Neural crest cell (in vitro differentiated cells): ENCODE data around the gene CAPNS2. TPM values are rescaled to one million over a fixed set of nuclear protein-coding genes. Genes with fewer than 3 reads are reported as not detected.

Source experiments
- DNase-seq: peaks from one replicate; pipeline ENCODE4 v3.0.0; 2021; ENCODE audit warnings: low read depth, mixed read lengths, low spot score
- H3K27ac Mint-ChIP-seq: one replicate; pipeline ENCODE4 v1.8.0; 2021; ENCODE audit warnings: mild to moderate bottlenecking, mixed read lengths; ENCODE audit not compliant: unreplicated experiment
- H3K27me3 Mint-ChIP-seq: 2 replicates; pipeline ENCODE4 v1.8.0; 2021; ENCODE audit warnings: low read depth, mild to moderate bottlenecking, mixed read lengths
- H3K36me3 Mint-ChIP-seq: 2 replicates; pipeline ENCODE4 v1.8.0; 2021; ENCODE audit warnings: low read depth, mild to moderate bottlenecking, mixed read lengths
- H3K4me1 Mint-ChIP-seq: 2 replicates; pipeline ENCODE4 v1.8.0; 2021; ENCODE audit warnings: mixed read lengths
- H3K4me3 Mint-ChIP-seq: one replicate; pipeline ENCODE4 v1.8.0; 2021; ENCODE audit warnings: mild to moderate bottlenecking, mixed read lengths
- H3K9me3 Mint-ChIP-seq: 2 replicates; pipeline ENCODE4 v1.8.0; 2021; ENCODE audit warnings: mixed read lengths
- total RNA-seq: library from RNA; stranded (reverse); gene quantifications from 2 replicates; pipeline ENCODE4 v1.2.1, GENCODE V29; 2021
- TF ChIP-seq, protein P1 (sequence below): fragments of 200-600 bp; sonication (generic); conservative IDR thresholded peaks from 2 replicates; pipeline ENCODE4 v1.5.0; 2021; ENCODE audit warnings: antibody characterized with exemption, mild to moderate bottlenecking

The CAPNS2 gene
- total RNA-seq, 1 donor from 2014 or later = 0.23 TPM

DNA sequence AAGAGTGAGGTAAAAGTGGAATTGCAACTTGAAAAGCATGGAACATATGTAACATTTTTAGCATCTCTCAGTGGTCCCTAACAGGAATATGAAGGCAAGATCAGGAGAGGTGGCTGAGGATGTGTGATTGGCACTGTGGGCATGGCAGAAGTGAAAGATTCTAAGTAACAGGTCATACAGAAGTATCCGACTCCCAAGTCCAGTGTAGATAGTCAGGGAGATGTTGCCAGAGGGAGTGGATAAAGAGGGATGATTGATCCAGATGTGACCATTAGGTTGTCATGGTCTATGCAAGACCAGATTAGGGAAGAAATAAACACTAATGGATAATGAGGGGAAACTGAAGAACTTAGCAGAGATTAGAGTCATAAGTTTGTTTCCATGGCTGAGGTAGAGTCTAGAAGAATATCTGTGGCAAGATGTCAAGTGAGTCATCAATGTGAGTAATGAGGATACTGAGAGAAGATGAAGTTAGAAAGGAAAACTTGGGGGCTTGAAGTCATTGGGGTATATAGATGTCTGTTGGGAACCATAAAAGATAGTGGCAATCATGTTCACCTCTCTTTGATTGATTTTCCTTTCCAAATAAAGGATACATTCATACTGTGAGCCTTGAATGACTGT lies 23.9 kb upstream of the CAPNS2 start:
- H3K36me3 Mint-ChIP-seq = no peaks in the 10 kb centered on the region
- H3K27ac Mint-ChIP-seq = no peak overlapping the region
- no peak for DNase-seq
- peaks cover 10% of the 10 kb centered on the region for H3K4me1 Mint-ChIP-seq
- TF ChIP-seq, protein P1, sequence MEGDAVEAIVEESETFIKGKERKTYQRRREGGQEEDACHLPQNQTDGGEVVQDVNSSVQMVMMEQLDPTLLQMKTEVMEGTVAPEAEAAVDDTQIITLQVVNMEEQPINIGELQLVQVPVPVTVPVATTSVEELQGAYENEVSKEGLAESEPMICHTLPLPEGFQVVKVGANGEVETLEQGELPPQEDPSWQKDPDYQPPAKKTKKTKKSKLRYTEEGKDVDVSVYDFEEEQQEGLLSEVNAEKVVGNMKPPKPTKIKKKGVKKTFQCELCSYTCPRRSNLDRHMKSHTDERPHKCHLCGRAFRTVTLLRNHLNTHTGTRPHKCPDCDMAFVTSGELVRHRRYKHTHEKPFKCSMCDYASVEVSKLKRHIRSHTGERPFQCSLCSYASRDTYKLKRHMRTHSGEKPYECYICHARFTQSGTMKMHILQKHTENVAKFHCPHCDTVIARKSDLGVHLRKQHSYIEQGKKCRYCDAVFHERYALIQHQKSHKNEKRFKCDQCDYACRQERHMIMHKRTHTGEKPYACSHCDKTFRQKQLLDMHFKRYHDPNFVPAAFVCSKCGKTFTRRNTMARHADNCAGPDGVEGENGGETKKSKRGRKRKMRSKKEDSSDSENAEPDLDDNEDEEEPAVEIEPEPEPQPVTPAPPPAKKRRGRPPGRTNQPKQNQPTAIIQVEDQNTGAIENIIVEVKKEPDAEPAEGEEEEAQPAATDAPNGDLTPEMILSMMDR = no peak
- H3K4me3 Mint-ChIP-seq = no peak overlapping the region
- H3K27me3 Mint-ChIP-seq = no peaks in the 10 kb centered on the region
- no peaks in the 10 kb centered on the region for H3K9me3 Mint-ChIP-seq

- H3K27me3 Mint-ChIP-seq = no peaks in the 10 kb centered on the region
- peaks cover 10% of the 10 kb centered on the region for H3K4me1 Mint-ChIP-seq
- H3K4me3 Mint-ChIP-seq = no peak overlapping the region
- H3K36me3 Mint-ChIP-seq = no peaks in the 10 kb centered on the region
- no peak for DNase-seq
- TF ChIP-seq, protein P1 = peak; percentile 63
- no peak overlapping the region for H3K27ac Mint-ChIP-seq
- H3K9me3 Mint-ChIP-seq = no peaks in the 10 kb centered on the region
Observed at GRCh38 chr16:55543472-55543871, 23.0 kb upstream of the CAPNS2 start.

DNA sequence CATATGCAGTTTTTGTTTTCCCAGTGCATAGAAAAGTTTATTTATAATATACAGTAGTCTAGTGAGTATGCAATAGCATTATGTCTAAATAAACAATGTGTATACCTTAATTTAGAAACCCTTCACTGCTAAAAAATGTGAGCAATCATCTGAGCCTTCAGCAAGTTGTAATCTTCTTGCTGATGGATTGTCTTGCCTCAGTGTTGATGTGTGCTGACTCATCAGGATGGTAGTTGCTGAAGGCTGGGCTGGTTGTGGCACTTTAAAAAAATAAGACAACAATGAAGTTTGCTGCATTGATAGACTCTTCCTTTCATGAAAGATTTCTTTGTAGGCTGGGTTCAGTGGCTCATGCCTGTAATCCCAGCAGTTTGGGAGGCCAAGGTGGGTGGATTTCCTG lies 13.9 kb upstream of the CAPNS2 start:
- DNase-seq = no peak
- Mint-ChIP-seq H3K9me3 (peaks cover 8% of the 10 kb centered on the region), H3K27me3 (no peaks in the 10 kb centered on the region), H3K36me3 (peaks cover 21% of the 10 kb centered on the region), H3K27ac (no peak overlapping the region), H3K4me1 (peaks cover 7% of the 10 kb centered on the region), H3K4me3 (no peak overlapping the region)
- TF ChIP-seq, protein P1 = no peak

GRCh38 chr16:55555436-55555835 lies 11.0 kb upstream of the CAPNS2 start:
- Mint-ChIP-seq H3K27ac (no peak overlapping the region), H3K9me3 (peaks cover 8% of the 10 kb centered on the region), H3K4me1 (peaks cover 7% of the 10 kb centered on the region), H3K4me3 (no peak overlapping the region), H3K36me3 (peaks cover 23% of the 10 kb centered on the region), H3K27me3 (no peaks in the 10 kb centered on the region)
- no peak for DNase-seq
- TF ChIP-seq, protein P1 = no peak

- no peak for DNase-seq
- TF ChIP-seq, protein P1 = no peak
- Mint-ChIP-seq H3K27me3 (no peaks in the 10 kb centered on the region), H3K9me3 (peaks cover 8% of the 10 kb centered on the region), H3K27ac (no peak overlapping the region), H3K4me1 (peaks cover 6% of the 10 kb centered on the region), H3K4me3 (no peak overlapping the region), H3K36me3 (peaks cover 21% of the 10 kb centered on the region)
Observed at GRCh38 chr16:55557186-55557585, 9.3 kb upstream of the CAPNS2 start.
